ENCODE measurements around the gene OPRM1.

Gene OPRM1

DNA sequence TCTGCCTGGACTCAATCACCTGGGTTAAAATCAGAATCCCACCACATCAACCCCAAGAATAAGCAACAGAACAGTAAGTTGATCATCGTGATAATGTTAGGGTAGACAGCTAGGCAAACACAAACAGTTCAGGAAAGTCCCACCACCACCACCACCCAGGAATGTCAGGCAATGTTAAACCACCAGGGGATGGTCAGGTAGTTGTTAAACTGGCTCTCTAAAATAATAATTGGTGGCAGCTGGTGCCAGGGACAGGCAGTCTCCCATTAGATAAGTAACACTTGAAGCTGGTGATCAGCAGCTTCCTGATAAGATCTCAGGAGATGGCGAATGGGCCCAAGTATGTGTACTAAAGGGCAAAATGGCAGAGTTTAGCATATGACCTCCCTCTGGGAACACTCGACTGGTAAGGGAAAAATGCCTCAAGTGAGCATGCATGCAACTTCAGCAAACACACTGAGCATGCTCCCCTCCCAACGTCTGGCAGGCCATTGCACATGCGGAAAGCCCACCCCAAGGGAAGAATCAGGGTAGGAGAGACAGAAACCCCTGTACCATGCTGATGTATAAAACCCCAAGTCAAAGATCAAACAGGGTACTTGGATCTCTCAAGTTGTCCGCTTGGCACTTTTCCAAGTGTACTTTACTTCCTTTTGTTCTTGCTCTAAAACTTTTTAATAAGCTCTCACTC lies 250.9 kb downstream of the OPRM1 start:
- DNase-seq = no peak

- DNase-seq = no peak
Observed at GRCh38 chr6:154292066-154292465, 253.0 kb downstream of the OPRM1 start.

DNA sequence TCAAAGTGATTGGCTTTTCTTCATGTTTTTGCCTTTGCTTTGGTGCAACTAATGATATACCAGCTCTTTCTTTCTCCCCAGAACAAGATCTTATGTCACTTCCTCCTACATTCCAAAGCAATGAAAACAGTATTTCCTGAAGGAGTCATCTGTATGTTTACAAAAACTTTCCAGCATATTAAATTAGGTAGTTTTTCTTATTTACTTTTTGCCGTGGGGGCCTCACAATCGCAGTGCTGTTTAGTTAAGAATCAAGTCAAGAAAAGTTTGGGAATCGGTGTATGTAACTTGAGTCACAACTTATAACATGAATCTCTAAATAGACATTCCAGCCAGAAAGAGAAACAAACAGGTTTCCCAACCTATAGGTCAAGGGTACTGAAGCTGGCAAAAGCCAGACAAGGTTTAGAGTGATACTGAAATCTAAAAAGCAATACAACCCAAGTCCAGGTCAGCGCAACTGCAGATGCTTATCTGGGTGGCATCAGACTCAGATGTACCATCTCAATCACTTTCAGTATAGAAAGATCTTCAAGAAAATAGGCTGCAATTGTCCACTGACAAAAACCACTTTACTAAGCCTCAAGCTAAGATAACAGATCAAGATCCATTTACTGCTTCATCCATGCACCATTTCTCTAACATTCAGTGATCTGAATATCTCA lies 253.9 kb downstream of the OPRM1 start:
- peak; percentile 74 for DNase-seq

DNA sequence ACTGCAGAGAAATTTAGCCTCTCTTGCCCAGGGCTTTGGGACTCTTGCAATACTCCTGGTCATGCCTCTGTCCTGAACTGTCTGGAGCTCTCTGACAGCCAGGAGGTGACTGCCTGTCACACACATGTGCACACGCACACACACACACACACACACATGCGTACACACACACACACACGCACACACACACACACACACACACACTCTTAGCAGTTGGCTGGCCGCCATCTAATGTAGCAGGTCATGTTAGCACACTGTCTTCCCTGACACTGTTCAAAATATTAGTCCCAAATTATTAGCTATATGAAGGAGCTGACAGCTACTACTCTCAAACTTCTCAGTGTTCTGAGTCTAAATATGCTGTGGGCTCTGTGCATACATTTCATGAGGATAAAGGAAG lies 256.7 kb downstream of the OPRM1 start:
- no peak for DNase-seq

Data from HCEC 1CT (cell line).